Neural progenitor cell (in vitro differentiated cells): ENCODE results near the gene SPOCK1. TPM values are rescaled to one million over a fixed set of nuclear protein-coding genes. Genes with fewer than 3 reads are reported as not detected.

Experiments
- DNase-seq: peaks from one replicate; pipeline ENCODE4 v3.0.0-alpha.2; 2016; ENCODE audit warnings: low spot score
- H2AFZ ChIP-seq: fragments of 200-600 bp; sonication (generic); replicated peaks from 2 replicates; pipeline ENCODE4 v1.6.1; 2016; ENCODE audit warnings: antibody characterized with exemption
- H3F3A ChIP-seq: fragments of 200-600 bp; sonication (generic); 2 replicates; pipeline ENCODE4 v1.6.1; 2016; ENCODE audit warnings: antibody characterized with exemption, low read depth
- H3K27ac ChIP-seq: fragments of 200-600 bp; sonication (generic); 2 replicates; pipeline ENCODE4 v1.5.1; 2016; ENCODE audit warnings: mild to moderate bottlenecking
- H3K27me3 ChIP-seq: fragments of 200-600 bp; sonication (generic); 2 replicates; pipeline ENCODE4 v1.6.1; 2016; ENCODE audit warnings: mild to moderate bottlenecking, moderate library complexity
- H3K36me3 ChIP-seq: fragments of 200-600 bp; sonication (generic); 2 replicates; pipeline ENCODE4 v1.5.1; 2016
- H3K4me1 ChIP-seq: fragments of 200-600 bp; sonication (generic); 2 replicates; pipeline ENCODE4 v1.6.1; 2016; ENCODE audit warnings: mixed run types
- H3K4me2 ChIP-seq: fragments of 200-600 bp; sonication (generic); 2 replicates; pipeline ENCODE4 v1.6.1; 2016
- H3K4me3 ChIP-seq: fragments of 200-600 bp; sonication (generic); 2 replicates; pipeline ENCODE4 v1.5.1; 2016
- H3K79me2 ChIP-seq: fragments of 200-600 bp; sonication (generic); 2 replicates; pipeline ENCODE4 v1.6.1; 2016; ENCODE audit warnings: low read depth
- H3K9ac ChIP-seq: fragments of 200-600 bp; sonication (generic); 2 replicates; pipeline ENCODE4 v1.6.1; 2016
- H3K9me3 ChIP-seq: fragments of 200-600 bp; sonication (generic); 2 replicates; pipeline ENCODE4 v1.5.1; 2016; ENCODE audit warnings: low read depth
- H4K20me1 ChIP-seq: fragments of 200-600 bp; sonication (generic); 2 replicates; pipeline ENCODE4 v1.6.1; 2016; ENCODE audit warnings: low read depth
- H3K27ac Mint-ChIP-seq: 3 replicates; pipeline ENCODE4 v1.8.0; 2021; ENCODE audit warnings: mixed read lengths
- H3K27me3 Mint-ChIP-seq: 2 replicates; pipeline ENCODE4 v1.8.0; 2022; ENCODE audit warnings: low read depth, mild to moderate bottlenecking, inconsistent platforms, moderate library complexity, mixed read lengths; ENCODE audit not compliant: insufficient read depth
- H3K36me3 Mint-ChIP-seq: 3 replicates; pipeline ENCODE4 v1.8.0; 2021; ENCODE audit warnings: mixed read lengths
- H3K4me1 Mint-ChIP-seq: 3 replicates; pipeline ENCODE4 v1.8.0; 2021; ENCODE audit warnings: mixed read lengths
- H3K4me3 Mint-ChIP-seq: 3 replicates; pipeline ENCODE4 v1.8.0; 2021; ENCODE audit warnings: mild to moderate bottlenecking, moderate library complexity, mixed read lengths
- H3K9me3 Mint-ChIP-seq: 3 replicates; pipeline ENCODE4 v1.8.0; 2020; ENCODE audit warnings: mixed read lengths
- EZH2 ChIP-seq: fragments of 200-600 bp; sonication (generic); IDR thresholded peaks from 2 replicates; pipeline ENCODE4 v1.6.1; 2017; ENCODE audit warnings: antibody characterized with exemption, mild to moderate bottlenecking, moderate library complexity
- EZH2phosphoT487 ChIP-seq: fragments of 200-600 bp; sonication (generic); IDR thresholded peaks from 2 replicates; pipeline ENCODE4 v1.6.1; 2017; ENCODE audit warnings: antibody characterized with exemption
- total RNA-seq: library from RNA; depleted of rRNA; stranded (reverse); fragments of >200 nt; gene quantifications from 2 replicates; pipeline ENCODE4 v1.2.3, GENCODE V29; 2015; ENCODE audit warnings: low replicate concordance
- TF ChIP-seq, protein P1 (sequence below): fragments of 200-600 bp; sonication (generic); IDR thresholded peaks from 2 replicates; pipeline ENCODE4 v1.5.1; 2017; ENCODE audit warnings: antibody characterized with exemption, mild to moderate bottlenecking

SPOCK1 gene
- total RNA-seq, 1 donor from 2014 or later = 6.9 TPM

DNA sequence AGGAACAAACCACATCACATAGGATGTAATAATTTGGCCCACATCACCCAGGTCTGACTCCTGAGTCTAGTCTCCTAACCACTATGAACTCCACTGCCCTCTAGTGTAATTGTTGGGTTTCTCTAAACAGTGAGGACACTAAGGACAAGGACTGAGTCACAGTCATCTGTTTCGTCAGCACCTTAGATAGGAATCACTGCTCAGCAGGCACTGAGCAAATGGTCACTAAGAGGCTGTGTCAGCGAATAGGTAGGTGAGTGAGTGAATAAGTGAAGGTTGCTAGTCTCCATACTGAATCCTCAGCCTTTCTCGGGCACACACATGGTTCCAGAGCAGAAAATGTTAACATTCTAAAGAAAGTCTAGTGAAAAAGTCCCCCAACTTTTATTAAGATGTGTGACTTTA is 278.6 kb downstream of the SPOCK1 start:
- H3K4me3 Mint-ChIP-seq = no peak overlapping the region
- H3K27ac Mint-ChIP-seq = no peak overlapping the region
- H3K36me3 Mint-ChIP-seq = no peaks in the 10 kb centered on the region
- no peak overlapping the region for H2AFZ ChIP-seq
- no peaks in the 10 kb centered on the region for H3K36me3 ChIP-seq
- H3K4me1 ChIP-seq = no peaks in the 10 kb centered on the region
- H3K79me2 ChIP-seq = no peaks in the 10 kb centered on the region
- H3K4me1 Mint-ChIP-seq = no peaks in the 10 kb centered on the region
- H3K27me3 Mint-ChIP-seq = peaks cover 3% of the 10 kb centered on the region
- no peak for TF ChIP-seq EZH2
- TF ChIP-seq EZH2phosphoT487 = no peak
- TF ChIP-seq, protein P1, sequence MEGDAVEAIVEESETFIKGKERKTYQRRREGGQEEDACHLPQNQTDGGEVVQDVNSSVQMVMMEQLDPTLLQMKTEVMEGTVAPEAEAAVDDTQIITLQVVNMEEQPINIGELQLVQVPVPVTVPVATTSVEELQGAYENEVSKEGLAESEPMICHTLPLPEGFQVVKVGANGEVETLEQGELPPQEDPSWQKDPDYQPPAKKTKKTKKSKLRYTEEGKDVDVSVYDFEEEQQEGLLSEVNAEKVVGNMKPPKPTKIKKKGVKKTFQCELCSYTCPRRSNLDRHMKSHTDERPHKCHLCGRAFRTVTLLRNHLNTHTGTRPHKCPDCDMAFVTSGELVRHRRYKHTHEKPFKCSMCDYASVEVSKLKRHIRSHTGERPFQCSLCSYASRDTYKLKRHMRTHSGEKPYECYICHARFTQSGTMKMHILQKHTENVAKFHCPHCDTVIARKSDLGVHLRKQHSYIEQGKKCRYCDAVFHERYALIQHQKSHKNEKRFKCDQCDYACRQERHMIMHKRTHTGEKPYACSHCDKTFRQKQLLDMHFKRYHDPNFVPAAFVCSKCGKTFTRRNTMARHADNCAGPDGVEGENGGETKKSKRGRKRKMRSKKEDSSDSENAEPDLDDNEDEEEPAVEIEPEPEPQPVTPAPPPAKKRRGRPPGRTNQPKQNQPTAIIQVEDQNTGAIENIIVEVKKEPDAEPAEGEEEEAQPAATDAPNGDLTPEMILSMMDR = peak; percentile 65
- no peaks in the 10 kb centered on the region for H3F3A ChIP-seq
- H4K20me1 ChIP-seq = no peaks in the 10 kb centered on the region
- H3K9me3 Mint-ChIP-seq = no peaks in the 10 kb centered on the region
- no peak overlapping the region for H3K4me2 ChIP-seq
- no peaks in the 10 kb centered on the region for H3K9me3 ChIP-seq
- H3K27me3 ChIP-seq = no peaks in the 10 kb centered on the region
- no peak overlapping the region for H3K27ac ChIP-seq
- DNase-seq = peak; percentile 70
- no peak overlapping the region for H3K9ac ChIP-seq
- H3K4me3 ChIP-seq = no peak overlapping the region

DNA sequence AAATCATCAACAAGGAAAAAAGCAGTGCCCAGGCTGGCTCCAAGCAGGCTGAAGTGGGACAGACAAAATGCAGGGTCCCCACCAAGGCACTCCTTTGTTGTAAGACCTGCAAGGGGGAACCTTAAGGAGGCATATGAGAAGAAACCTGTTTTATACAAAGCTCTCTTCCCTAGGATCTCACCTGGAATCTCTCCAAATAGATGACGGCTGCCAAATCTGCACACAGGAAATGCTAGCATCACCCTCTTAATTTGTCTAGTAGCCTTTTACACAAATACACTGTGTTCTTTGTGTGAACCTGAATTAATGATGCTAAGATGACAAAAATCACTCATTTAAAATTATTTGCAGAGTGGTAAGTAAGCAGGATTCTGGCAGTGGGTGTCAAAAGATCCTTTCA is 280.2 kb downstream of the SPOCK1 start:
- Histone ChIP-seq H4K20me1 (no peaks in the 10 kb centered on the region), H3K27me3 (no peaks in the 10 kb centered on the region), H3K4me3 (no peak overlapping the region), H2AFZ (no peak overlapping the region), H3K27ac (no peak overlapping the region), H3F3A (no peaks in the 10 kb centered on the region), H3K4me1 (no peaks in the 10 kb centered on the region), H3K9me3 (no peaks in the 10 kb centered on the region), H3K4me2 (no peak overlapping the region), H3K79me2 (no peaks in the 10 kb centered on the region), H3K36me3 (no peaks in the 10 kb centered on the region), H3K9ac (no peak overlapping the region)
- H3K4me3 Mint-ChIP-seq = no peak overlapping the region
- TF ChIP-seq EZH2phosphoT487 = no peak
- TF ChIP-seq, protein P1 = no peak
- TF ChIP-seq EZH2 = no peak
- peaks cover 3% of the 10 kb centered on the region for H3K27me3 Mint-ChIP-seq
- DNase-seq = no peak
- no peaks in the 10 kb centered on the region for H3K4me1 Mint-ChIP-seq
- no peaks in the 10 kb centered on the region for H3K9me3 Mint-ChIP-seq
- H3K36me3 Mint-ChIP-seq = no peaks in the 10 kb centered on the region
- no peak overlapping the region for H3K27ac Mint-ChIP-seq

DNA sequence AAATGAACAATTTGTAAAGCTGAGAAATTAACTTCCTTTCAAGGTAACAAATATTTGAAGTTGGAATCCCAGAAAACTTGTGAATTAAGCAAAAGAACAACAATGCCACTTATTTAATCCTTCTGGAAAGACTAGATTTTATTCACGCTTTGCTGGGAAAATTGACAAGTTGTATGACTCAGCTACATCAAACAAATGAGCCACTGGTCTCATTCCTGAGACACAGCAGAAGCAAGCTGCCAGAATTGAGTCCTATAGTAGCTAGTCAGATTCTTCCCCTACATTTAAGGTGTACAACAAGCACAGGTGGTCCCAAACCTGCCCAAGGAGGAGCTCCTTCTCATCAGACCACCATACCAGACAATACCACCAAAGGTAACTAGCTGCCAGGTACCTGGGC is 280.7 kb downstream of the SPOCK1 start:
- Histone ChIP-seq H2AFZ (no peak overlapping the region), H3K9me3 (no peaks in the 10 kb centered on the region), H3K4me3 (no peak overlapping the region), H3K27me3 (no peaks in the 10 kb centered on the region), H3K4me2 (no peak overlapping the region), H3K4me1 (no peaks in the 10 kb centered on the region), H3K9ac (no peak overlapping the region), H3K36me3 (no peaks in the 10 kb centered on the region), H3K27ac (no peak overlapping the region), H3F3A (no peaks in the 10 kb centered on the region), H4K20me1 (no peaks in the 10 kb centered on the region), H3K79me2 (no peaks in the 10 kb centered on the region)
- H3K27ac Mint-ChIP-seq = no peak overlapping the region
- no peaks in the 10 kb centered on the region for H3K4me1 Mint-ChIP-seq
- TF ChIP-seq EZH2 = no peak
- H3K36me3 Mint-ChIP-seq = no peaks in the 10 kb centered on the region
- no peak for DNase-seq
- H3K9me3 Mint-ChIP-seq = no peaks in the 10 kb centered on the region
- no peak overlapping the region for H3K4me3 Mint-ChIP-seq
- peaks cover 3% of the 10 kb centered on the region for H3K27me3 Mint-ChIP-seq

DNA sequence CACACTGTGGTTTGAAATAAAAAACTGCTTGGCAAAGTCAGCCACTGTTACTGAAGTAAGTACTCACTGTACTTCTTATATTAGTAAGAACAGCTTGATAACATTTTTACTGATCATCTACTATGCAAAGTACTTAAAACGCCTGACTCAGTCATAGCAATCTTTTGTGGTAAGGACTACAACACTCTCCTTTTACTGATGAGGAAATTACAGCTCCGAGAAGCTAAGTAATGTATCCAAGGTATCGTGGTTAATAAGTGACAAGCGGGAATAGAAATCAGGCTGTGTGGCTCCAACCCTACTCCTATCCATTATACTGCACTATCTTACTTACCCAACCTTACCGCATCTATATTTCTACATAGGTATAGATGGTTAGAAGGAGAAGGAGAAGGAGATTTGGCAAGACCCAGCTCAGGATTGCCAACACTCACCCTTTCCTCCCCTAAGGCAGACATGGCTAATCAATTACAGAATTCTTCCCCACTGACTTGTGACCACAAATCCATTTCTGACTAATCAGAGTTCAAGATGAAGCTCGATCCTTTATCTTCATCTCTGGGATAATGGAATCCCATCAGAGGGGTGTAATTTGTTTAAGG is 281.4 kb downstream of the SPOCK1 start:
- Histone ChIP-seq H3K9ac (no peak overlapping the region), H3K79me2 (no peaks in the 10 kb centered on the region), H3K27ac (no peak overlapping the region), H3K4me3 (no peak overlapping the region), H4K20me1 (no peaks in the 10 kb centered on the region), H2AFZ (no peak overlapping the region), H3F3A (no peaks in the 10 kb centered on the region), H3K4me2 (no peak overlapping the region), H3K36me3 (no peaks in the 10 kb centered on the region), H3K9me3 (no peaks in the 10 kb centered on the region), H3K4me1 (no peaks in the 10 kb centered on the region), H3K27me3 (no peaks in the 10 kb centered on the region)
- no peak for TF ChIP-seq EZH2
- TF ChIP-seq EZH2phosphoT487 = no peak
- TF ChIP-seq, protein P1 = no peak
- peaks cover 3% of the 10 kb centered on the region for H3K27me3 Mint-ChIP-seq
- no peak overlapping the region for H3K27ac Mint-ChIP-seq
- no peaks in the 10 kb centered on the region for H3K36me3 Mint-ChIP-seq
- no peak for DNase-seq
- H3K4me1 Mint-ChIP-seq = peaks cover 5% of the 10 kb centered on the region
- H3K4me3 Mint-ChIP-seq = no peak overlapping the region
- no peaks in the 10 kb centered on the region for H3K9me3 Mint-ChIP-seq
